SU-DHL-6 (cell line): ENCODE results near the gene LMNA.

Experiments used
- H2AFZ ChIP-seq: fragments of 200-600 bp; sonication (generic); 2 replicates; pipeline ENCODE4 v1.6.1; 2014; ENCODE audit warnings: low read depth, mild to moderate bottlenecking, moderate library complexity, mixed read lengths, antibody characterized with exemption, low read length; ENCODE audit not compliant: severe bottlenecking
- H3F3A ChIP-seq: fragments of 200-600 bp; shearing (Covaris generic); 2 replicates; pipeline ENCODE4 v1.6.0; 2016; ENCODE audit warnings: antibody characterized with exemption, mild to moderate bottlenecking; ENCODE audit not compliant: insufficient read depth
- H3K27ac ChIP-seq: fragments of 200-600 bp; sonication (generic); 2 replicates; pipeline ENCODE4 v1.5.1; 2016; ENCODE audit warnings: low read depth, mild to moderate bottlenecking, low read length, moderate library complexity, mixed read lengths
- H3K27me3 ChIP-seq: fragments of 200-600 bp; sonication (generic), shearing (Covaris generic); 2 replicates; pipeline ENCODE4 v1.6.0; 2014; ENCODE audit warnings: mild to moderate bottlenecking, low read length
- H3K36me3 ChIP-seq: fragments of 200-600 bp; sonication (generic); 2 replicates; pipeline ENCODE4 v1.6.1; 2014; ENCODE audit warnings: mild to moderate bottlenecking, low read length, mixed read lengths
- H3K4me2 ChIP-seq: fragments of 300-600, 200-600 bp; shearing (Covaris generic), sonication (generic); 2 replicates; pipeline ENCODE4 v1.6.0; 2014; ENCODE audit warnings: low read length, low read depth, mild to moderate bottlenecking; ENCODE audit not compliant: poor library complexity, severe bottlenecking
- H3K4me3 ChIP-seq: fragments of 200-600 bp; sonication (generic); 2 replicates; pipeline ENCODE4 v1.5.1; 2014; ENCODE audit warnings: antibody characterized with exemption, low read length, mild to moderate bottlenecking, mixed read lengths; ENCODE audit not compliant: insufficient read depth, poor library complexity, severe bottlenecking
- H3K79me2 ChIP-seq: fragments of 200-600 bp; sonication (generic); 2 replicates; pipeline ENCODE4 v1.6.1; 2014; ENCODE audit warnings: mild to moderate bottlenecking, low read length, moderate library complexity; ENCODE audit not compliant: insufficient read depth
- H3K9ac ChIP-seq: fragments of 200-600 bp; sonication (generic); 2 replicates; pipeline ENCODE4 v1.7.0; 2014; ENCODE audit warnings: mild to moderate bottlenecking, low read length
- H3K9me2 ChIP-seq: fragments of 200-600 bp; sonication (generic); replicated peaks from 2 replicates; pipeline ENCODE4 v1.6.1; 2014; ENCODE audit warnings: low read length; ENCODE audit not compliant: insufficient read depth
- H3K9me3 ChIP-seq: fragments of 200-600 bp; sonication (generic); 2 replicates; pipeline ENCODE4 v1.6.1; 2014; ENCODE audit warnings: low read length, mixed read lengths; ENCODE audit not compliant: insufficient read depth
- H4K20me1 ChIP-seq: fragments of 200-600 bp; sonication (generic); 2 replicates; pipeline ENCODE4 v1.6.1; 2014; ENCODE audit warnings: low read depth, mild to moderate bottlenecking, antibody characterized with exemption, low read length, moderate library complexity, mixed read lengths
- CTCF ChIP-seq: fragments of 200-600 bp; sonication (generic); IDR thresholded peaks from one replicate; pipeline ENCODE4 v1.5.1; 2017; ENCODE audit warnings: antibody characterized with exemption, mild to moderate bottlenecking, low read length, moderate library complexity; ENCODE audit not compliant: insufficient read depth, poor library complexity, severe bottlenecking
- EZH2phosphoT487 ChIP-seq: fragments of 200-600 bp; sonication (generic), shearing (Covaris generic); conservative IDR thresholded peaks from 2 replicates; pipeline ENCODE4 v1.6.1; 2018; ENCODE audit warnings: mild to moderate bottlenecking, antibody characterized with exemption, low read length, moderate library complexity, mixed read lengths

LMNA gene

GRCh38 chr1:156160743-156161171 is 46.2 kb downstream of the LMNA start:
- H3K9me2 ChIP-seq: no peaks in the 10 kb centered on the region
- no peaks in the 10 kb centered on the region for H3K27me3 ChIP-seq
- no peak overlapping the region for H3K4me3 ChIP-seq
- H3K27ac ChIP-seq: peak overlapping the region; percentile 17; the same call in 1 of the 2 replicates
- H3K79me2 ChIP-seq: peaks cover 20% of the 10 kb centered on the region
- H3K9ac ChIP-seq: no peak overlapping the region
- peaks cover 49% of the 10 kb centered on the region for H3K36me3 ChIP-seq
- no peak for TF ChIP-seq CTCF
- no peak for TF ChIP-seq EZH2phosphoT487
- H4K20me1 ChIP-seq: no peaks in the 10 kb centered on the region
- H3K4me2 ChIP-seq: no peak overlapping the region
- peaks cover 33% of the 10 kb centered on the region for H3F3A ChIP-seq
- H2AFZ ChIP-seq: no peak overlapping the region
- no peaks in the 10 kb centered on the region for H3K9me3 ChIP-seq

GRCh38 chr1:156162430-156163037 is 48.0 kb downstream of the LMNA start:
- H3K9me3 ChIP-seq: no peaks in the 10 kb centered on the region
- no peak overlapping the region for H3K4me3 ChIP-seq
- H3K4me2 ChIP-seq: no peak overlapping the region
- H4K20me1 ChIP-seq: no peaks in the 10 kb centered on the region
- no peak overlapping the region for H2AFZ ChIP-seq
- no peaks in the 10 kb centered on the region for H3K9me2 ChIP-seq
- H3F3A ChIP-seq: peaks cover 25% of the 10 kb centered on the region
- TF ChIP-seq CTCF (no peak), EZH2phosphoT487 (no peak)
- H3K9ac ChIP-seq: no peak overlapping the region
- H3K27ac ChIP-seq: no peak overlapping the region
- no peaks in the 10 kb centered on the region for H3K27me3 ChIP-seq
- H3K79me2 ChIP-seq: peaks cover 14% of the 10 kb centered on the region
- peaks cover 49% of the 10 kb centered on the region for H3K36me3 ChIP-seq

- no peak overlapping the region for H3K4me3 ChIP-seq
- no peak for TF ChIP-seq EZH2phosphoT487
- no peak for TF ChIP-seq CTCF
- no peaks in the 10 kb centered on the region for H3K9me2 ChIP-seq
- H3K4me2 ChIP-seq: no peak overlapping the region
- H3K36me3 ChIP-seq: peaks cover 47% of the 10 kb centered on the region
- no peak overlapping the region for H3K9ac ChIP-seq
- H3K9me3 ChIP-seq: no peaks in the 10 kb centered on the region
- H2AFZ ChIP-seq: no peak overlapping the region
- peaks cover 21% of the 10 kb centered on the region for H3F3A ChIP-seq
- no peaks in the 10 kb centered on the region for H3K27me3 ChIP-seq
- H3K27ac ChIP-seq: no peak overlapping the region
- H4K20me1 ChIP-seq: no peaks in the 10 kb centered on the region
- peaks cover 6% of the 10 kb centered on the region; the same call in 1 of the 2 replicates for H3K79me2 ChIP-seq
Observed at GRCh38 chr1:156163712-156164111, 49.2 kb downstream of the LMNA start.
